ENCODE data around the gene LSM14A.

- TF ChIP-seq ZNF555 (tag by site-specific recombination; conservative IDR thresholded peaks at IDR 0.05) (no peak), ELK4 (IDR thresholded peaks at IDR 0.05; ENCODE audit: borderline replicate concordance, low read depth, low read length) (no peak), ZNF785 (tag by site-specific recombination; IDR thresholded peaks at IDR 0.05) (no peak), ZNF121 (tag by site-specific recombination; IDR thresholded peaks at IDR 0.05) (no peak), ZNF10 (tag by site-specific recombination; IDR thresholded peaks at IDR 0.05) (no peak), ZNF404 (tag by site-specific recombination; IDR thresholded peaks at IDR 0.05) (no peak), ZNF23 (tag by site-specific recombination; IDR thresholded peaks at IDR 0.05; ENCODE audit: borderline replicate concordance) (no peak)
- TF ChIP-seq, protein P1, sequence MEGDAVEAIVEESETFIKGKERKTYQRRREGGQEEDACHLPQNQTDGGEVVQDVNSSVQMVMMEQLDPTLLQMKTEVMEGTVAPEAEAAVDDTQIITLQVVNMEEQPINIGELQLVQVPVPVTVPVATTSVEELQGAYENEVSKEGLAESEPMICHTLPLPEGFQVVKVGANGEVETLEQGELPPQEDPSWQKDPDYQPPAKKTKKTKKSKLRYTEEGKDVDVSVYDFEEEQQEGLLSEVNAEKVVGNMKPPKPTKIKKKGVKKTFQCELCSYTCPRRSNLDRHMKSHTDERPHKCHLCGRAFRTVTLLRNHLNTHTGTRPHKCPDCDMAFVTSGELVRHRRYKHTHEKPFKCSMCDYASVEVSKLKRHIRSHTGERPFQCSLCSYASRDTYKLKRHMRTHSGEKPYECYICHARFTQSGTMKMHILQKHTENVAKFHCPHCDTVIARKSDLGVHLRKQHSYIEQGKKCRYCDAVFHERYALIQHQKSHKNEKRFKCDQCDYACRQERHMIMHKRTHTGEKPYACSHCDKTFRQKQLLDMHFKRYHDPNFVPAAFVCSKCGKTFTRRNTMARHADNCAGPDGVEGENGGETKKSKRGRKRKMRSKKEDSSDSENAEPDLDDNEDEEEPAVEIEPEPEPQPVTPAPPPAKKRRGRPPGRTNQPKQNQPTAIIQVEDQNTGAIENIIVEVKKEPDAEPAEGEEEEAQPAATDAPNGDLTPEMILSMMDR (tag by site-specific recombination; IDR thresholded peaks at IDR 0.05), result no peak
These were observed 53.3 kb downstream of the LSM14A start for GRCh38 chr19:34225659-34226015.
